Measurements from ENCODE around the gene ABCD2.
"Not testable (repeated sequence)": the region's sequence is repeated elsewhere in the genome, so short reads cannot be mapped to it uniquely, and the experiment has no call there.

ABCD2 gene

GRCh38 chr12:39612250-39612649, 7.4 kb downstream of the ABCD2 start:
- DNase-seq (ENCODE audit: low read depth in 1 of 2, low spot score in 1 of 2): no peak

DNA sequence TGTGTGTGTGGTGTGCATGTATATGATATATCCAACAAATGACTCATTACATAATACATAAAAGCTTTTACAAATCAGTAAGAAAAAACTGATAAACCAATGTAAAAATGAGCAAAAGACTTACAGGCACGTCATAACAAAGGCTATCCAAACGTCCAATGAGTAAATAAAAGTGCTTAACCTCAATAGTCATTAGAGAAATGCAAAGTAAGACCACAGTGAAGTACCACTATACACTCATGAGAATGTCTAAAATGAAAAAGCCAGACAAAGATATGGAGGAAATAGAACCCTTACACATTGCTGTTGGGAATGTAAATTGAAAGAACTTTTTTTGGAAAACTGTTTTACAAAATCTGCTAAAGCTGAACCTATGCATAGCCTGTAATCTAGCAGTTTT, 7.8 kb downstream of the ABCD2 start:
- no peak for DNase-seq (ENCODE audit: low read depth in 1 of 2, low spot score in 1 of 2)

GRCh38 chr12:39610436-39611025, 9.1 kb downstream of the ABCD2 start:
- DNase-seq (ENCODE audit: low read depth in 1 of 2, low spot score in 1 of 2): no peak

GRCh38 chr12:39606712-39607423, 12.7 kb downstream of the ABCD2 start:
- no peak for DNase-seq (ENCODE audit: low read depth in 1 of 2, low spot score in 1 of 2)

DNA sequence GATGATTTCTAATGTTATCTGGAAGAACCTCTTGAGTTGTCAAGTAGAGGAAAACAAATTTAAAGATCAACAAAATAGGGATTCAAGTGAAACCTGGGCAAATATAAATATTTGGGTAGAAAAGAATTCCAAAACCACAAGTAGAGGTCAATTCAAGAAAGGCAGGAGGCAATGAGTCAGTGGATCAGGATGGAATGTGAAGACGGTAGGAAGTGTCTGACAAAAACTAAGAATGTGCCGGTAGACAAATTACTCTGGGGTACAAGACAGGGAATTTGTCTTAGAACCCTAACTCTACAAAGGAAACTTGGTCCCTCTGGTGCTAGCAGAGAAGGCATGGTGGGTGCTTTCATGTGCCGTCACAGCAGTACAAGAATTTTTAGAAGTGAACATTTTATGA, 13.6 kb downstream of the ABCD2 start:
- no peak for DNase-seq (ENCODE audit: low read depth in 1 of 2, low spot score in 1 of 2)

GRCh38 chr12:39605501-39605900, 14.1 kb downstream of the ABCD2 start:
- DNase-seq (ENCODE audit: low read depth in 1 of 2, low spot score in 1 of 2): no peak

- DNase-seq (ENCODE audit: low read depth in 1 of 2, low spot score in 1 of 2): no peak
Observed at GRCh38 chr12:39603065-39603464, 16.5 kb downstream of the ABCD2 start.

- not testable (repeated sequence) for DNase-seq (ENCODE audit: low read depth in 1 of 2, low spot score in 1 of 2)
Observed at GRCh38 chr12:39601951-39602350, 17.7 kb downstream of the ABCD2 start.

- DNase-seq (ENCODE audit: low read depth in 1 of 2, low spot score in 1 of 2): no peak
Observed at GRCh38 chr12:39595928-39596327, 23.7 kb downstream of the ABCD2 start.

DNA sequence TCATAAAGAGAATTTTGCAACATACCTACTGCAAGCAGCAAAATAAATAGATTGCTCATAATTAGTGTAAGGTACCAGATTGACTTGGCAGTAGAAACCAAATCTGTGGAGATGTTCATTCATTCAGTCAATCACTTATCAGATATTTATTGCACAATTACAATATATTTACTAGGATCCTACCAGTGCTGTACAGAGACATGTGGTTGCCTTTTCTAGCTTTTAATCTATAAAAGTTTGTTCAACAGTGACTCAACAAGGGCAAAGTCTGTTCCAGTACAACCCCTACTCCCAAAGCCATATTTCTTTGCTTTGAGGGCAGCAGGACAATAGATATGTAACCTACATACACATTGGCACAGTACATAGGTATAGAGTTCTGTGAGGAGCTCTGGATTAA, 27.3 kb downstream of the ABCD2 start:
- no peak for DNase-seq (ENCODE audit: low read depth in 1 of 2, low spot score in 1 of 2)

GRCh38 chr12:39588348-39588747, 31.3 kb downstream of the ABCD2 start:
- DNase-seq (ENCODE audit: low read depth in 1 of 2, low spot score in 1 of 2): no peak

DNA sequence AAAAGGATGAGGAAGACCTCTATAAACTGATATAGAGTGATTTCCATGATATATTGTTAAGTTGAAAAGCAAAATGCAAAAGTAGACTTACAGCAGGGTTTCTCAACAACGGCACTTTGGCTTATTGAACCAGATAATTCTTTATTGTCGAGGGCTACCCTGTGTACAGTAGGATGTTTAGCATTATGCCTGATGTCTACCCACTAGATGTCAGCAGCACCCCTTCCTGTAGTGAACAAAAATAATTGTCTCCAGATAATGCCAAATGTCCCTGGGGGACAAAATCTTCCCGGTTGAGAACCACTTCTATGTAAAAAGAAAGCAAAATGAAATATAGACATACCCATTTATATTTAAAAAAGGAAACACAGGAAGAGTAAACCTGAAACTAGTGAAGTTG, 32.4 kb downstream of the ABCD2 start:
- no peak for DNase-seq (ENCODE audit: low read depth in 1 of 2, low spot score in 1 of 2)

GRCh38 chr12:39586816-39587215, 32.8 kb downstream of the ABCD2 start:
- no peak for DNase-seq (ENCODE audit: low read depth in 1 of 2, low spot score in 1 of 2)

DNA sequence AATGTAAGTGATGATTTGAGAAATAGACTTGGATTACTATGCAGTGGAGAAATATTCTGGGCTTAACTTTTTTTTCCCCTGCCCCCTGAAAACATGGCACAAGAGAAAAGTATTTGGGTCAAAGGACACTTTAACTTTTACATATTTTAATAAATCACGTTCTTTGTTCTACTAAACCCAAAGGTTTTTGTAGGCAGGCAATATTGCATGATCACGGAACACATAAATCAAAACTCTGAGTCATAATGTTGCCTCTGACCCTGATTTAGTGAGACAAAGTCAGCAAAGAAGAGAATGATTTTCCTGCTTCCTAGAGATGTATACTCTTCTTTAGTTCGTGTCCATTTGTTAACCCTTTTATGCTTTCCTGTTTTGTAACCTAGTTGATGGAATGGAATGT, 38.0 kb downstream of the ABCD2 start:
- no peak for DNase-seq (ENCODE audit: low read depth in 1 of 2, low spot score in 1 of 2)

GRCh38 chr12:39575498-39575875, 44.1 kb downstream of the ABCD2 start:
- no peak for DNase-seq (ENCODE audit: low read depth in 1 of 2, low spot score in 1 of 2)

DNA sequence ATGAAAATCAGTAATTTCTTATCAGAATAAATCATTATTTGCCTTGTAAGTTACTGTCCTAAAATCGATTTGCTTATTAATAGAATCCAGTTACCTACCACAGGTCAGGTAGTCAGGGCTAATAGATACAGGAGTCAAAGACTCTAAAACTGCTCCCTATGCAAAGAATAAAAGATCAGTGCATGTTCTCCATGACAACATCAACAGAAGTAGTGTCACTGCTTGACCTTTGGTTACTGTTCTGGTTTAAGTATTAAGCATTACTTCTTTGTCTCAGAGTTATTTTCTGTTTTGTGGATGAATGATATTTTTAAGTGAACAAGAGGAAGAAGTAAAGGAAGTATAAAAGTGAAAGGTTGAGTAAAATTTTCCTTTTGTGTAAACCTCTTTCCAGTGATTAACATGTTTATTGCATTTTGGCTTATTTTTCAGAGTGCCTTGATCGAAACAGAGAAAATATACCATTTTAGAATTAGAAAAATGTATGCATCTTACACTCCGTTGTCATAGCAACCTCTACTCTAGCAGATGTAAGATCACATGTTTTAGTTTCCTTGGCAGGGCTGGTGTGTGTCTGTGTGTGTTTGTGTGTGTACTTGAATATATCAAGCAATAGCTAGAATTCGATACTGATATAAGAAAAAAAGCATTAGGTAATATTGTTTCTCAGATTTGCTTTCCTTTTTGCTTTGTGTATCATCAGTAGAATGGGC, 44.7 kb downstream of the ABCD2 start:
- no peak for DNase-seq (ENCODE audit: low read depth in 1 of 2, low spot score in 1 of 2)

DNA sequence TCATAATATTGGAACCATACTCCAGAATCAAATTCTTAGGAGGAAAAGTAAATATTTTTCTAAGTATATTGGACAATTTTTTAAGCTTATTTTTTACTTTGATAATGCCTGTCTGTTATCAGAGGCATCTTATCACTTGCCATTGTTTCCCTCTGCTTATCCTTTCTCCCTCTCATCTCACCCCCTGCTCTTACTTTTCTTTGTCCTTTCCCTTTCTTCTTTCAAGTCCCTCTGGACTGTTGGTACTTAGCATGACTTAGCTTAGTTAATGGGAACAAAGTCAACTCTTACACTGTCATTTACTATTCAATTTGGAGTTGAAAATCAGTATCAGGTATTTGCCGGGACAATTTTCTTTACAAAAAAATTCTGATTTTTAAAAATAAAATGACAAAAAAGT, 45.2 kb downstream of the ABCD2 start:
- DNase-seq (ENCODE audit: low read depth in 1 of 2, low spot score in 1 of 2): no peak

DNA sequence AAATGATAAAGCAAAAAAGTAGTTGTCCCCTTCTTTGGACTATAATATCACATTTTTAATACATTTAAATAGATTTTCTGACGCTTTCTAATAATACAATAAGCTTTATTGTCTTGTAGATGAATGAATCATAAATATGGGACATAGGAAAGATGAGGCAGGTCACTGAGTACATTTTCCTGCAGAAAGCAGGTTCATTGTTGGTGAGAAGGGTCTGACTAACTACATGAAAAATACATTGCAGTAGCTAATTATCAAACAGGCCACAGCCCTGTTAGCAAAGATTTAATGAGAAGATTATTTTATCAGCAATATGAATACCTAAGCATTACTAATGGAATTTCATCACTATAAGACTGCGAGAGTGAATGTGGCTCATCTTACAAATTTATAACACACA, 45.6 kb downstream of the ABCD2 start:
- DNase-seq (ENCODE audit: low read depth in 1 of 2, low spot score in 1 of 2): no peak

- DNase-seq (ENCODE audit: low read depth in 1 of 2, low spot score in 1 of 2): no peak
Observed at GRCh38 chr12:39572551-39572950, 47.1 kb downstream of the ABCD2 start.

DNA sequence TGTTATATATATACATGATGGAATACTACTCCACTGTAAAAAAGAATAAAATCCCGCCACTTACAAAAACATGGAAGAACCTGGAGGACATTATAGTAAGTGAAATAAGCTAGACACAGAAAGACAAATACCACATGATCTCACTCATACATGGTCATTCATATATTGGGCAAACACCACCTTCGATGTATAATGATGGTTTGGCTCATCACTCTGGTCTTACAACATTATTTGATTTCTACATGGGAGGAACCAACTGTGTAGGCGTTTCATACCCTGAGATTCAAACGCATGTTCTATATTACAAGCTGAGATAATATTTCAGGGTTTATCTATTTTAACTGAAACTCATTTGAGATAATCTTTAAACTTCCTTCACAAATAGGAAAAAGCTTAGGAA, 48.3 kb downstream of the ABCD2 start:
- DNase-seq (ENCODE audit: low read depth in 1 of 2, low spot score in 1 of 2): no peak

GRCh38 chr12:39553476-39553875, 66.1 kb downstream of the ABCD2 start:
- no peak for DNase-seq (ENCODE audit: low read depth in 1 of 2, low spot score in 1 of 2)

- not testable (repeated sequence) for DNase-seq (ENCODE audit: low read depth in 1 of 2, low spot score in 1 of 2)
Observed at GRCh38 chr12:39544211-39544610, 75.4 kb downstream of the ABCD2 start.

- DNase-seq (ENCODE audit: low read depth in 1 of 2, low spot score in 1 of 2): no peak
Observed at GRCh38 chr12:39541471-39541870, 78.1 kb downstream of the ABCD2 start.

Data from activated T-helper 1 cell treated with anti-CD3 and anti-CD28 coated beads, Interleukin-2, amount 50 U/mL, for 16 hours (primary cell).